HCT116 (cell line): Measurements from ENCODE around the gene PTS.

Experiments used
- CTCF ChIP-seq, 3 experiments: fragments of 200-600 bp in 1 of 3; sonication (generic) in 1 of 3; IDR thresholded peaks in 2 of 3; conservative IDR thresholded peaks in 1 of 3; 2 replicates each; pipeline ENCODE4 v1.5.1; 2012 to 2017; ENCODE audit warnings: low read depth in 2 of 3, low read length in 2 of 3, antibody characterized with exemption in 1 of 3, borderline replicate concordance in 1 of 3, control low read depth in 1 of 3, mild to moderate bottlenecking in 1 of 3, mixed read lengths in 1 of 3, mixed run types in 1 of 3, moderate library complexity in 1 of 3; ENCODE audit not compliant: insufficient read depth in 1 of 3
- ELF1 ChIP-seq: IDR thresholded peaks from 2 replicates; pipeline ENCODE4 v1.6.1; 2012; ENCODE audit warnings: low read depth, borderline replicate concordance
- EZH2 ChIP-seq: fragments of 200-600 bp; sonication (generic); IDR thresholded peaks from 2 replicates; pipeline ENCODE4 v1.6.1; 2017; ENCODE audit warnings: antibody characterized with exemption, mixed run types
- EZH2phosphoT487 ChIP-seq: fragments of 200-600 bp; IDR thresholded peaks from 2 replicates; pipeline ENCODE4 v1.6.1; 2018; ENCODE audit warnings: antibody characterized with exemption, borderline replicate concordance
- JUND ChIP-seq: IDR thresholded peaks from 2 replicates; pipeline ENCODE4 v1.6.1; 2012
- POLR2A ChIP-seq: IDR thresholded peaks from 2 replicates; pipeline ENCODE4 v1.7.0; 2011; ENCODE audit warnings: borderline replicate concordance; ENCODE audit not compliant: insufficient read depth, insufficient read length; ENCODE audit errors: extremely low read depth
- REST ChIP-seq: IDR thresholded peaks from 2 replicates; pipeline ENCODE4 v1.6.1; 2012; ENCODE audit warnings: low read depth
- SIN3A ChIP-seq: IDR thresholded peaks from 2 replicates; pipeline ENCODE4 v1.6.1; 2012; ENCODE audit warnings: low read depth
- YY1 ChIP-seq: IDR thresholded peaks from 2 replicates; pipeline ENCODE4 v1.6.1; 2011; ENCODE audit warnings: low read length, low read depth, moderate library complexity, mild to moderate bottlenecking; ENCODE audit not compliant: insufficient replicate concordance; ENCODE audit errors: extremely low read depth
- ZFX ChIP-seq: fragments of 450-650 bp; IDR thresholded peaks from 2 replicates; pipeline ENCODE4 v1.6.1; 2017
- ZNF274 ChIP-seq: fragments of 200-500 bp; sonication (Bioruptor generic); IDR thresholded peaks from 2 replicates; pipeline ENCODE4 v1.6.1; 2014; ENCODE audit warnings: mild to moderate bottlenecking, low read depth, low read length, inconsistent platforms
- TF ChIP-seq, protein P1 (sequence below): IDR thresholded peaks from 2 replicates; pipeline ENCODE4 v1.6.1; 2011; ENCODE audit warnings: mild to moderate bottlenecking, low read length, moderate library complexity; ENCODE audit not compliant: insufficient replicate concordance; ENCODE audit errors: extremely low read depth

DNA sequence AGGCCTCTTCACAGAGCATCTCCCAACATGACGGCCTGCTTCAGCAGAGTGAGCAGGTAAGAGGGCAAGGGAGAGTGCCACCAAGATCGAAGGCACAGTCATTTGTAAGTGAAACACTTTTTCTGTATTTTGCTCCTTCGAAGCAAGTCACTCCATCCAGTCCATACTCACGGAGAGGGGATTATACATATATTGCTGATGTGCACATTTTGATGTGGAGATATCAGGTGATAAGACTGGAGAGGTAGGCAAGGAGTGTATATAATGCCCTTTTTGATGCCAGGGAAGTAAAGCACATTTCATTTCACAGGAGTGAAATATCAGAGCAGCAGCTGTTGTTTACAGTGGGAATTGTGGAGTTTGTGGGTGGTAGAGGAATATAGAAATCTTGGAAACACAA lies 11.2 kb downstream of the PTS start:
- TF ChIP-seq POLR2A (no peak), ZNF274 (no peak), YY1 (no peak), CTCF (IDR thresholded peaks at IDR 0.05 in 2 of 3, conservative IDR thresholded peaks at IDR 0.05 in 1 of 3; ENCODE audit: borderline replicate concordance in 1 of 3, insufficient read depth in 1 of 3, low read depth in 2 of 3, low read length in 2 of 3) (no peak), SIN3A (no peak), EZH2 (no peak), JUND (no peak), ZFX (no peak), ELF1 (no peak), REST (no peak), EZH2phosphoT487 (no peak)
- TF ChIP-seq, protein P1, sequence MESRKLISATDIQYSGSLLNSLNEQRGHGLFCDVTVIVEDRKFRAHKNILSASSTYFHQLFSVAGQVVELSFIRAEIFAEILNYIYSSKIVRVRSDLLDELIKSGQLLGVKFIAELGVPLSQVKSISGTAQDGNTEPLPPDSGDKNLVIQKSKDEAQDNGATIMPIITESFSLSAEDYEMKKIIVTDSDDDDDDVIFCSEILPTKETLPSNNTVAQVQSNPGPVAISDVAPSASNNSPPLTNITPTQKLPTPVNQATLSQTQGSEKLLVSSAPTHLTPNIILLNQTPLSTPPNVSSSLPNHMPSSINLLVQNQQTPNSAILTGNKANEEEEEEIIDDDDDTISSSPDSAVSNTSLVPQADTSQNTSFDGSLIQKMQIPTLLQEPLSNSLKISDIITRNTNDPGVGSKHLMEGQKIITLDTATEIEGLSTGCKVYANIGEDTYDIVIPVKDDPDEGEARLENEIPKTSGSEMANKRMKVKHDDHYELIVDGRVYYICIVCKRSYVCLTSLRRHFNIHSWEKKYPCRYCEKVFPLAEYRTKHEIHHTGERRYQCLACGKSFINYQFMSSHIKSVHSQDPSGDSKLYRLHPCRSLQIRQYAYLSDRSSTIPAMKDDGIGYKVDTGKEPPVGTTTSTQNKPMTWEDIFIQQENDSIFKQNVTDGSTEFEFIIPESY = no peak
